Activated CD4-positive, alpha-beta T cell treated with anti-CD3 and anti-CD28 coated beads, Interleukin-2, amount 10 ng/mL, durations not matched to agents 7 days and 5 days (primary cell): Measurements from ENCODE around the gene MRPL38. TPM values are rescaled to one million over a fixed set of nuclear protein-coding genes. Genes with fewer than 3 reads are reported as not detected.
"Not testable (repeated sequence)": the region's sequence is repeated elsewhere in the genome, so short reads cannot be mapped to it uniquely, and the experiment has no call there.

Experiments
- CTCF ChIA-PET: fragments of 350-600 bp; sonication (Branson Sonifier 250); formaldehyde crosslinking; loops from one replicate; lab custom pipeline; 2021; ENCODE audit warnings: antibody characterized with exemption; lab: Charles Lee
- POLR2A ChIA-PET: fragments of 350-600 bp; sonication (Branson Sonifier 250); formaldehyde crosslinking; loops from one replicate; lab custom pipeline; 2021; ENCODE audit warnings: antibody characterized with exemption; lab: Charles Lee
- DNase-seq: peaks from one replicate; pipeline ENCODE4 v3.0.0-alpha.2; 2020
- H3K27ac Mint-ChIP-seq: one replicate; pipeline ENCODE4 v1.8.0; 2021; ENCODE audit warnings: mild to moderate bottlenecking, moderate library complexity, mixed read lengths
- H3K27me3 Mint-ChIP-seq: one replicate; pipeline ENCODE4 v1.8.0; 2021; ENCODE audit warnings: mixed read lengths
- H3K36me3 Mint-ChIP-seq: one replicate; pipeline ENCODE4 v1.8.0; 2021; ENCODE audit warnings: low read depth, mixed read lengths
- H3K4me1 Mint-ChIP-seq: one replicate; pipeline ENCODE4 v1.8.0; 2021; ENCODE audit warnings: mixed read lengths
- H3K4me3 Mint-ChIP-seq: one replicate; pipeline ENCODE4 v1.8.0; 2021; ENCODE audit warnings: mild to moderate bottlenecking, moderate library complexity, mixed read lengths
- H3K9me3 Mint-ChIP-seq: one replicate; pipeline ENCODE4 v1.8.0; 2021; ENCODE audit warnings: mixed read lengths
- total RNA-seq, 2 experiments: library from RNA; stranded (reverse); gene quantifications; one replicate each; pipeline ENCODE4 v1.2.3, GENCODE V29; 2021

The MRPL38 gene
- total RNA-seq, 2 experiments from 2014 or later = 95.9 to 97.5 TPM

GRCh38 chr17:75877752-75878173 is 26.9 kb downstream of the MRPL38 start:
- peak overlapping the region; percentile 99 for H3K4me3 Mint-ChIP-seq
- POLR2A ChIA-PET = no interaction called here

GRCh38 chr17:75876938-75877751 is 27.5 kb downstream of the MRPL38 start:
- peak overlapping the region; percentile 99 for H3K27ac Mint-ChIP-seq
- peak overlapping the region; percentile 99 for H3K4me3 Mint-ChIP-seq
- H3K4me1 Mint-ChIP-seq = peaks cover 58% of the 10 kb centered on the region
- H3K27me3 Mint-ChIP-seq = no peaks in the 10 kb centered on the region
- peak; percentile 50 for DNase-seq
- POLR2A ChIA-PET = no interaction called here
- CTCF ChIA-PET = interaction anchor here (0.6 to 4.3 kb wide), 19 partner anchors 9 to 393 kb away, joined by 3 to 22 read pairs (median 6); partner anchors contain the start of genes GALK1, TRIM65 and WBP2
- H3K9me3 Mint-ChIP-seq = no peaks in the 10 kb centered on the region
- peaks cover 18% of the 10 kb centered on the region for H3K36me3 Mint-ChIP-seq

More at GRCh38 chr17:75877752-75878173, 26.9 kb downstream of the MRPL38 start:
- Mint-ChIP-seq H3K27ac (peak overlapping the region; percentile 99), H3K9me3 (no peaks in the 10 kb centered on the region), H3K27me3 (no peaks in the 10 kb centered on the region), H3K4me1 (peaks cover 57% of the 10 kb centered on the region), H3K36me3 (peaks cover 18% of the 10 kb centered on the region)
- CTCF ChIA-PET = interaction anchor here (0.6 to 4.3 kb wide), 21 partner anchors 10 to 393 kb away, joined by 3 to 22 read pairs (median 5); partner anchors contain the start of genes GALK1, TRIM65, UNC13D and WBP2
- DNase-seq = peak; percentile 80

DNA sequence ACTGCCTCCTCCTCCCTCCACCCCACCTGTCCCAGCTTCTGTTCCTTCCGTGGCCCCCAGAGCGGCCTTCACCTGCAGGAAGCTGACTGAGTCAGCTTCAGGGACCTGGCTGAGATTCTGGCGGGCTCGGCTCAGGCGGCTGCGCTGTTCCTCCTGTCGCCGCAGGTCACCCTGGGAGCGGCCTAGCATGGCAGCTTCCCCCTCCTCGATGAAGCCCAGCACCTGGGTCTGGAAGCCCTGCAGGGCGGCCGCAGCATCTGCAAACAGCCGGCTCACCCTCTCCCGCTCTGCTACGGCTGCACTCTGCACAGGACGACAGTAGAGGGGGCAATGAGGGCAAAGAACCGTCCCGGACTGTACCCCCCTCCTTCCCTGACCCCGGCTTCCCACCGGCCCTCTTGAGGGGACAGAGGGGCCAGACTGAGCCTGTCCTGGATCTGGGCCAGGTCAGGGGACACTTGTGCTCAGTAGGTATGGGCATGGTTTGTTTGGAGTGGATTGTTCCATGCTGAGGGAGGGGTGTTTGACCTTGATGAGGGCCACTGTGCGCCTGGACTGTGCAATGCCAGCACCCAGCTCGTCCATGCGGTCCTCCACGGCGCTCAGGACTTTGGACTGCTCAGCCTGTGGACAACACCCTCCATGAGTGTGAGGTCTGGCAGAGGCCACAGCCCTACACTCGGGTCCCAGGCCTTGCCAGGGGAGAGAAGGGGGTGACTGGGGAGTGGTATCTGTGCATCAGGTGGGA is 28.3 kb downstream of the MRPL38 start:
- no peaks in the 10 kb centered on the region for H3K27me3 Mint-ChIP-seq
- ChIA-PET POLR2A (interaction anchor here (0.7 to 0.8 kb wide), 3 partner anchors 21 to 193 kb away, joined by 4 to 6 read pairs (median 4); partner anchors contain the start of gene WBP2), CTCF (interaction anchor here (0.6 to 4.3 kb wide), 23 partner anchors 9 to 288 kb away, joined by 3 to 22 read pairs (median 4); partner anchors contain the start of genes GALK1, MRPL38, TRIM65 and WBP2)
- H3K27ac Mint-ChIP-seq = peak overlapping the region; percentile 99
- H3K9me3 Mint-ChIP-seq = no peaks in the 10 kb centered on the region
- peaks cover 50% of the 10 kb centered on the region for H3K4me1 Mint-ChIP-seq
- H3K36me3 Mint-ChIP-seq = peaks cover 18% of the 10 kb centered on the region
- DNase-seq = peak; percentile 86
- H3K4me3 Mint-ChIP-seq = peak overlapping the region; percentile 99

- peaks cover 49% of the 10 kb centered on the region for H3K4me1 Mint-ChIP-seq
- H3K27me3 Mint-ChIP-seq = no peaks in the 10 kb centered on the region
- peaks cover 18% of the 10 kb centered on the region for H3K36me3 Mint-ChIP-seq
- peak overlapping the region; percentile 99 for H3K27ac Mint-ChIP-seq
- peak overlapping the region; percentile 99 for H3K4me3 Mint-ChIP-seq
- no peak for DNase-seq
- CTCF ChIA-PET = interaction anchor here (0.6 to 4.0 kb wide), 19 partner anchors 9 to 287 kb away, joined by 3 to 14 read pairs (median 4); partner anchors contain the start of genes GALK1, MRPL38 and TRIM65
- no peaks in the 10 kb centered on the region for H3K9me3 Mint-ChIP-seq
- POLR2A ChIA-PET = interaction anchor here (0.7 to 0.8 kb wide), 3 partner anchors 21 to 193 kb away, joined by 4 to 6 read pairs (median 4); partner anchors contain the start of gene WBP2
These were observed 28.8 kb downstream of the MRPL38 start for GRCh38 chr17:75875940-75876189.

DNA sequence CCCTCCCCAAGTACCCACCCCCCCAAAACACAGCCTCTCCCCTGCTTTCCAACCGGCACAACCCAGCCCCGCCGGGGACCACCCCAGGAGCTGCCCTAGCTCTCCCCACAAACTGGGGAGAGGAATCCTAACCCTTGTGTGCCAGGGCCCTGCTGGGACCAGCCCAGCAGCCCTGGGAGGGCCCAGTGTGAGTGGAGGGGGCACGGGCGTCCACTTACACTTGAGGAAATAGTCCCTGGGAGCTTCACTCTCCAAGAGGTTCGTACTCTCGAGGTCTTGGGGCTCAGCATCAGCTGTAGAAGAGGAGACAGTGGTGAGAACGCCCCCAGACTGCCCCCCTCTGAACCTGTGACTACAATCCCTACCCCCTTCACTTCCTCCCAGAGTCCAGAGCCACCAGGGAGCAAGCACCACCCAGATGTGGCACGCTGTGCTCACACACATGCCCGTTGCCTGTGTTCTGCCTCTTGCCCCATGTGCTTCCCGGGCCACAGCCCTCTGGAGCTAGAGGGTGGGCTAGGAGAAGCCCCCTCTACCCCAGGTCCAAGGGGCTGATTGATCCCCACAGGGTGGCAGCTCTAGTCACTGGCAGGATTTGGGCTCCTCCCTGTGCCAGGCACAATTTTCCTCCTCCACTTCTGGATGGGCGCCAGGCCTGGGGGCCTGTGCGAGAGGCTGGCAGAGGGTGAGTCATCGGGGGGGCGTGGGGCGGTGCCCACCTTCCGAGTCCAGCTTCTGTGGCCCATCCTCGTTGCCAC is 29.3 kb downstream of the MRPL38 start:
- Mint-ChIP-seq H3K4me1 (peaks cover 51% of the 10 kb centered on the region), H3K27ac (peak overlapping the region; percentile 99), H3K27me3 (no peaks in the 10 kb centered on the region), H3K36me3 (peaks cover 18% of the 10 kb centered on the region), H3K9me3 (no peaks in the 10 kb centered on the region), H3K4me3 (peak overlapping the region; percentile 99)
- POLR2A ChIA-PET = interaction anchor here (0.7 to 0.8 kb wide), 3 partner anchors 20 to 192 kb away, joined by 4 to 6 read pairs (median 4); partner anchors contain the start of gene WBP2
- CTCF ChIA-PET = interaction anchor here (0.6 to 4.0 kb wide), 19 partner anchors 8 to 287 kb away, joined by 3 to 14 read pairs (median 4); partner anchors contain the start of genes GALK1, MRPL38 and TRIM65
- no peak for DNase-seq

GRCh38 chr17:75874323-75875181 is 30.1 kb downstream of the MRPL38 start:
- Mint-ChIP-seq H3K9me3 (no peaks in the 10 kb centered on the region), H3K27me3 (no peaks in the 10 kb centered on the region), H3K4me3 (no peak overlapping the region), H3K36me3 (peaks cover 18% of the 10 kb centered on the region), H3K27ac (peak overlapping the region; percentile 99), H3K4me1 (peaks cover 46% of the 10 kb centered on the region)
- ChIA-PET CTCF (interaction anchor here (0.6 to 4.0 kb wide), 12 partner anchors 8 to 247 kb away, joined by 3 to 15 read pairs (median 4); partner anchors contain the start of genes MRPL38 and TRIM65), POLR2A (no interaction called here)
- no peak for DNase-seq

DNA sequence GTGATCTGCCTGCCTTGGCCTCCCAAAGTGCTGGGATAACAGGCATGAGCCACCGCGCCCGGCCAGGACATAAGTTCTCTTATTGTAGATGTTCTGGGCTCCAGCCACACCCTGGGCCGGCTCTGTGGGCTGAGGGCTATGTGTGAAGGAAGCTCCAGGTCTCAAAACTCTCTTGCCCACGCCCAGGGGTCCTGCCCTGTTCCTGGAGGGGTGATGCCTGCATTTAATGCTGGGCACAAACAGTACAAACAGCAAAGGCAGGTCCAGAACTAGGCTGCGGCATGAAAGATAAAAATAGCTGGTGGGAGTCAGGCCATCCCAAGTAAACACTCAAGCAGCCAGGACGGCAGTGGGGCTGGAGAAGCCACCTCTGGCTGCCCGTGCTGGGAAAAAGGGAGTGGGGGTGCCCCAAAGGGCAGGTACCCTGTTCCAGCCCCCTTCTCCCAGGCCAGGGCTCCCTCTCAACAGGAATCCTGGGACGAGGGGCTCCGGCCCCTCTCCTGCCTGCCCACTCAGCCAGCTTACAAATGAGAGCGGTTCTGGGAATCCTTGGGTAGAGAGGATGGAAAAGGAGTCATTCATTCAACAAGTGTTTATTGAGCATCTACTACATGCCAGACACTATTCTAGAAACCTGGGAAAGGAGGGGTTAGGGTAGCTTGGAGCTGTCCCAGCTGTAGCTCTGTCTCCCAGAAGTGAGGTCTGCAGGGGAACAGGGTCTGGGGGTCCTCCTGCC is 30.9 kb downstream of the MRPL38 start:
- no peak for DNase-seq
- no peaks in the 10 kb centered on the region for H3K27me3 Mint-ChIP-seq
- H3K36me3 Mint-ChIP-seq = peaks cover 18% of the 10 kb centered on the region
- CTCF ChIA-PET = interaction anchor here (0.6 to 2.4 kb wide), 11 partner anchors 9 to 238 kb away, joined by 3 to 15 read pairs (median 3); no protein-coding TSS in a partner anchor
- H3K9me3 Mint-ChIP-seq = no peaks in the 10 kb centered on the region
- peaks cover 40% of the 10 kb centered on the region for H3K4me1 Mint-ChIP-seq
- no peak overlapping the region for H3K4me3 Mint-ChIP-seq
- POLR2A ChIA-PET = no interaction called here
- peak overlapping the region; percentile 97 for H3K27ac Mint-ChIP-seq

DNA sequence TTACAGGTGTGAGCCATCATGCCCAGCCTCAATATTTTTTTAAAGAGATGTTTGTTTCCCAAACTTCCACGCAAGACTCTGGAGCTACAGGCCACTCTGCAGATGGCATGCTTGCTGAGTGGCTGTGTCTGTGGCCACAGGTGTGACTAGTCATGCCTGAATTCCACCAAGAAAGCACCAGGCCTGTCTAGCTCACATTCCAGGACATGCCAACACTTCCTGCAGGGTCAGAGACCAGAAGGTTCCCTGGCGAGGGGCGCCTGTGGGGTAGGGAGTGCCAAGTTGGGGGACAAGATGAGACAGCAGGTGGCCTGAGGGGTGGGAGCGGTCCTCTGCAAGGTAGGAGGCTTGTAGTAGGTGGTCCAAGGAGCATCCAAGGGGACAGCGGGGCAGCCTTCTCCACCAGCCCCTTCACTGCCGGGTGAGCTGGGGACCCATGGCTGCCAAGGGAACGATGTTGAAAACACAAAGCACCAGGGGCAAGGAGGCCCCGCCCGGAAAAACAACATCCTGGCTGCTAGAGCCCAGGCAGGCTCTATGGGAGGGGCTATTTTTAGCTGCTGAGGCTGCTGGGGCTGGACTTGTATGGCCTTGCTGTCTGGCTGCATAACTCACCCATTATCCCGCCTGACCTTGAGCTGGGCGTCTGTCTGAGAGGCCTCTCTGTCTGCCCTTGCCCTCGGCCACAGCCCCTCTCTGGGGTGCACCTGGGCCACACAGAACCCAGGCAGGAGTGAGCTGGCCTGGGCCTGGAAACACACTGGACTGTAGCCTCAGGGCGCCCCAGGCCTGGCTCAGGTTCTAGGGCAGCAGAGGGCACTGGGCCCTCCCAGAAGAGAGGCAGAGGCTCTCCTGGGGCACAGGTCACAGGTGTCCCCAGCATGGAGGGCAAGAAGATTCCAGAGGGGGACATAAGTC is 32.0 kb downstream of the MRPL38 start:
- peak overlapping the region; percentile 97 for H3K27ac Mint-ChIP-seq
- DNase-seq = peak; percentile 88
- POLR2A ChIA-PET = no interaction called here

GRCh38 chr17:75870228-75870627 is 34.5 kb downstream of the MRPL38 start:
- peaks cover 34% of the 10 kb centered on the region for H3K4me1 Mint-ChIP-seq
- H3K9me3 Mint-ChIP-seq, H3K4me3 Mint-ChIP-seq, POLR2A ChIA-PET, H3K27ac Mint-ChIP-seq, H3K27me3 Mint-ChIP-seq, H3K36me3 Mint-ChIP-seq, DNase-seq: not testable (repeated sequence)
- CTCF ChIA-PET = interaction anchor here (1.1 to 1.2 kb wide), 2 partner anchors 9 to 22 kb away, joined by 3 read pairs; no protein-coding TSS in a partner anchor

More for the DNA sequence above, 32.0 kb downstream of the MRPL38 start:
- Mint-ChIP-seq H3K4me3 (peak overlapping the region; percentile 45), H3K4me1 (peaks cover 38% of the 10 kb centered on the region), H3K9me3 (no peaks in the 10 kb centered on the region), H3K36me3 (peaks cover 17% of the 10 kb centered on the region), H3K27me3 (no peaks in the 10 kb centered on the region)
- CTCF ChIA-PET = interaction anchor here (0.6 to 2.4 kb wide), 8 partner anchors 8 to 237 kb away, joined by 3 to 15 read pairs (median 5); partner anchors contain the start of gene WBP2
